HG02642 (cell line): Measurements from ENCODE around the gene SOX18.
"Not testable (repeated sequence)": the region's sequence is repeated elsewhere in the genome, so short reads cannot be mapped to it uniquely, and the experiment has no call there.

ENCODE experiments used
- ATAC-seq: cut with Tn5 transposase; IDR thresholded peaks from one replicate; pipeline ENCODE4 v1.9.1; 2021; ENCODE audit warnings: mild to moderate bottlenecking; ENCODE audit not compliant: unreplicated experiment, poor library complexity

Gene SOX18

DNA sequence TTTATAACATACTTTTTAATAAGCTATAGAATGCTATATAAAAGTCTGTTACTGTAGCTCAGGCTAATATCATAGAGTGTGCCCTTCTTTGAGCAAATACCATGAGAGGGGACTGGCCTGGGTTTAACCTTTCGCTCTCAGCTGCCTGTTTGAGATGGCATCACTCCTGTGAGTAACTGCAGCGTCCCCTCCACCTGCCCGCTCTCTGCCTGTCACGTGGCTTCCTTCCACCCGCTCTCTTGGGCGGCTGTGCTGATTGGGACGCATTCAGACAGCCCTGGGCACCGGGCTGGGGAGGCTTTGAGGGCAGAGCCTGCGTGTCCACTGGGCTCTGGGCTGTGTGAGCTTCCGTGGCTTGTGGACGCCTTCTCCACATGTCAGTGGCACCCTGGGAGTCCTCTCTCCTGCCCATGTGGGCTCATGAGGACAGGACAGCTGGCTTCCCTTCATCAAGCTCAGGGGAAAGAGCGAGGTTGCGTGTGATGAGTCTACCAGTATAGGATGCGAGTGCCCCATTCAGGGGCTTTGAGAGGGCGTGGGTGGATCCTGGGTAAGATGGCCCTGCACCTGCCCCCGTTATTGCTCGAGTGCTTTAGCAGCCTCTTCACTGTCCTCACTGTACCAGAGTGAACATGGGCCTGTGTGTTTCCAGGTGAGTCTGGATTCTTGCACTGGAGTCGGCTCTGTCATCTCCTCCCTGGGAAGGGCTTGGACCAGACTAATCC is 24.2 kb downstream of the SOX18 start:
- ATAC-seq = no peak

DNA sequence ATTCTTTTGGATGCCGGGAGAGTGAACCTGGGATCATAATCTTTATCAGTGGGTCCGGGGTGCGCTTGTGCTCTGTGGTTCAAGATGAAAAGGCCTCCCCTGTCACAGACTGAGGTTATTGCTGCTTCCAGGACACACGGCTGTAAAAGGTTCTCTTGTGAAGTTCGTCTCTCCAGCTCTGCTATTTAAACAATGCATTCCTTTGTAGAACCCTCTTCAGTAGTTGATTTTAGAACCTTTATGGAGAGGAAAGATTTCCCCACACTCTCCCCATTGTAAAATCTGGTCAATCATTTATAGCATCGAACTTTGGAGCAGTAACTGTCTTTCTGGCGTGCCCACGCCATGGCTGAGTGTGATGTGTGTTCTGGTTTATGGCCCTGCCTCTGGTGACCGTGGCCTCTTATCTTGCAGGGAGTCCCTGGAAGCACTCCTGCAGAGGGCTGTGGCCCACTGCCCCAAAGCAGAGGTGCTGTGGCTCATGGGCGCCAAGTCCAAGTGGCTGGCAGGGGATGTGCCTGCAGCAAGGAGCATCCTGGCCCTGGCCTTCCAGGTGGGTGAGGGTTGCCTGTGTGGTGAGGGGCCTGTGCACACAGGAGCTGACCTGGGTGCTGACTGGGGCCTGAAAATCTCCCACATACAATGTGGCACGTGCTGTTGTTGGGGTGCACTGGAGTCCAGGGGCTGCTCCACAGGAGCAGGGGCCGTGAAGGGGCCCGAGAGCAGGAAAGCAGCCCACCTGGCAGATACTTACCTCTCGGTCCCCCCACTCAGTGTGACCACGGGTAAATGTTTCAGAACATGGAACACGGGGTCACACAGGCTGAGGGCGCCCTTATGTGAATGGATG is 25.1 kb downstream of the SOX18 start:
- ATAC-seq = no peak

DNA sequence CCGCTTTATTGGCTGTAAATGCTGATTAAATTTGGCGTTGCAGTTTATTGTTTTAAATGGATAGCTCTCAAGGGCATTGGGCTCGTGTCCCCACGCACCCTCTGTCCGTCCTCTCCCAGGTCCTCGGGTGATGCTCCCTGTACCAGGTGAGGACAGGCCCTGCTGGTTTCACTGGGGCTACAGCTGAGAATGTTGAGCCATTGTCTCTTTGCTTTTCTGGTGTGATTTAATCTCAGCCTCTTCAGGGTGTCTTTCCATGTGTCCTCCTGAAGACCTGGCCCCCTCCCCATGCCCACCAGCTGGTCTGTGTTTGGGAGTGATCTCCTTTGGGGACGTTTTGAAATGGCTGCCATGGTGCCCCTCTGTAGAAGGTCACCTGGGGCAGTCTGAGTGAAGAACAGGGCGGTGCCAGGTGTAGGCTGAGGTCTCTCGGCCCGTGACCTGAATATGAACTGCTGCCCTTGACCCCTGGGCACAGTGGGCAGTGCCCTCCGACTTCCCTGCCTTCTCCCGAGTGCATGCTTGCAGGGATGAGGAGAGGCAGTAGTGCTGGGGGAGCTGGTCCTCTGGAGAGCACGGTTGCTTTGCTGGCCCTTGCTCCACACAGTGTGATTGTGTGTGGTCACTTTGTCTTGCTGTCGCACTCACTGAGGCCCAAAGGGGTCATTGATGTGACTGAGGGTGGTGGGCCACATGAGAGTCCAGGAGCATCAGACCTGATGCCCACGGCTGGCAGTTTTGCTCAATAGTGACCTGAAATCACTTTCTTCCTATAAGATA is 25.9 kb downstream of the SOX18 start:
- ATAC-seq = no peak

DNA sequence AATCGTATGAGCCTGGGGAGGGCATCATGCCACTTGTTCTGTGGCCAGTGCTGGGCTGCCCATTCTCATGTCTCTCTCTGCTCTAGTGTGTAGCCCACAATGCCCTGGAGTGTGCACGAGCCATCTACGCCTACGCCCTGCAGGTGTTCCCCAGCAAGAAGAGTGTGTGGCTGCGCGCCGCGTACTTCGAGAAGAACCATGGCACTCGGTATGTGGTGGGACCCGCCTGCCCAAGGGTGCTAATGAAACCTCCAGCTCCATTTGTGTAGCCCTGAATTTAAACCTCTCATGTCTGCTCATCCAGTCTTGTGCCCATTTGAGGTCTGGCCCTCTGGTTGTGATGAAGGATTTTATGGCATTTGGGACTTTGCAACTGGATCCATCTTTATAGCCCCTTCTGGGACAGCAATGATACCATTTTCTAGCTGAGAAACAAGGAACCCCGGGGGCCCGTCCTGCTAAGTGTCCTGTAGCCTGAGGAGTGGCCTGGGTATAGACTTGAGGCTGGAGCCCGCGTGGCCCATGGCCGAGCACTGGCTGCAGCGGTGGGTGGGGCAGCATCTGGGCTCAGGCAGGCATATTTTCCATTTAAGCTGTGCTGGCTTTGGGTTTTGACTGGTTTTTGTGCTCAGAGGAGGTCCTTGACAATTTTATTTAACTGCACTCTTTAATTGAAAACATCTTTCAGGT is 26.6 kb downstream of the SOX18 start:
- no peak for ATAC-seq

DNA sequence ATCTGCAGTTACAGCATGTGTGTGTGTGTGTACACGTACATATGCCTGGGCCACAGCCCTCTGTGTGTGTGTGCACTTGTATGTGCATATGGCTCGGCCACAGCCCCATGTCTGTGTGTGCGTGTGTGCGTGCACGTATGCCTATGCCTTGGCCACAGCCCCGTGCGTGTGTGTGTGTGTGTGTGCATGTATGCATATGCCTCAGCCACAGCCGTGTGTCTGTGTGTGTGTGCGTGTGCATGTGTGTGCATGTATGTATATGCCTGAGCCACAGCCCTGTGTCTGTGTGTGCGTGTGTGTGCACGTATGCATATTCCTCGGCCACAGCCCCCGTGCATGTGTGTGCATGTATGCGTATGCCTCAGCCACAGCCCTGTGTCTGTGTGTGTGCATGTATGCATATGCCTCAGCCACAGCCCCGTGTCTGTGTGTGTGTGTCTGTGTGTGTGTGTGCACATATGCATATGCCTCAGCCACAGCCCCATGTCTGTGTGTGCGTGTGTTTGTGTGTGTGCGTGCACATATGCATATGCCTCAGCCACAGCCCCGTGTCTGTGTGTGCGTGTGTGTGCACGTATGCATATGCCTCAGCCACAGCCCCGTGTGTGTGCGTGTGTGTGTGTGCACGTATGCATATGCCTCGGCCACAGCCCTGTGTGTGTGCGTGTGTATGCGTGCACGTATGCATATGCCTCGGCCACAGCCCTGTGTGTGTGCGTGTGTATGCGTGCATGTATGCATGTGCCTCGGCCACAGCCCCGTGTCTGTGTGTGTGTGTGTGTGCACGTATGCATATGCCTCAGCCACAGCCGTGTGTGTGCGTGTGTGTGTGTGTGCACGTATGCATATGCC is 28.1 kb downstream of the SOX18 start:
- ATAC-seq = no peak

DNA sequence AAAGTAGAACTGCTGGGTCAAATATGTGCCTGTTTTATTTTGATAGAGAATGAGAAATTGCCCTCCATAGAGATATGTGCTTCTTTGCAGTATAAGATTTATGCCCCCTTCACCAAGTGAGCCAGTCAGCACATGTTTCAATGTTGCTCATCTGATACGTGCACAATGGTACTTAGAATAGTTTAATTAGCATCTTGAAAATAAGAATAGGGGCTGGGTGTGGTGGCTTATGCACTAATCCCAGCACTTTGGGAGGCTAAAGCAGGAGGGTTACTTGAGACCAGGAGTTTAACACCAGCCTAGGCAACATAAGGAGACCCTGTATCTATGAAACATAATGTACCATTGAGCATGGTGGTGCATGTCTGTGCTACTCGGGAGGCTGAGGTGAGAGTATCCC is 33.8 kb downstream of the SOX18 start:
- ATAC-seq = no peak

DNA sequence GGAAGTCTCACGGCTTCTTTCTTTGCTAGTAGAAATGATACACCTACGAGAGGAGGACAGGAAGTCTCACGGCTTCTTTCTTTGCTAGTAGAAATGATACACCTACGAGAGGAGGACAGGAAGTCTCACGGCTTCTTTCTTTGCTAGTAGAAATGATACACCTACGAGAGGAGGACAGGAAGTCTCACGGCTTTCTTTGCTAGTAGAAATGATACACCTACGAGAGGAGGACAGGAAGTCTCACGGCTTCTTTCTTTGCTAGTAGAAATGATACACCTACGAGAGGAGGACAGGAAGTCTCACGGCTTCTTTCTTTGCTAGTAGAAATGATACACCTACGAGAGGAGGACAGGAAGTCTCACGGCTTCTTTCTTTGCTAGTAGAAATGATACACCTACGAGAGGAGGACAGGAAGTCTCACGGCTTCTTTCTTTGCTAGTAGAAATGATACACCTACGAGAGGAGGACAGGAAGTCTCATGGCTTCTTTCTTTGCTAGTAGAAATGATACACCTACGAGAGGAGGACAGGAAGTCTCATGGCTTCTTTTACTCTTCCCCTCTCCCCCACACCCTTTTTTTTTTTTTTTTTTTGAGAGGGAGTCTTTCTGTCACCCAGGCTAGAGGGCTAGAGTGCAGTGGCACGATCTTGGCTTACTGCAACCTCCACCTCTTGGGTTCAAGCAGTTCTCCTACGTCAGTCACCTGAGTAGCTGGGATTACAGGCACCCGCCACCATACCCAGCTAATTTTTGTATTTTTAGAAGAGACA is 36.9 kb downstream of the SOX18 start:
- ATAC-seq = not testable (repeated sequence)

DNA sequence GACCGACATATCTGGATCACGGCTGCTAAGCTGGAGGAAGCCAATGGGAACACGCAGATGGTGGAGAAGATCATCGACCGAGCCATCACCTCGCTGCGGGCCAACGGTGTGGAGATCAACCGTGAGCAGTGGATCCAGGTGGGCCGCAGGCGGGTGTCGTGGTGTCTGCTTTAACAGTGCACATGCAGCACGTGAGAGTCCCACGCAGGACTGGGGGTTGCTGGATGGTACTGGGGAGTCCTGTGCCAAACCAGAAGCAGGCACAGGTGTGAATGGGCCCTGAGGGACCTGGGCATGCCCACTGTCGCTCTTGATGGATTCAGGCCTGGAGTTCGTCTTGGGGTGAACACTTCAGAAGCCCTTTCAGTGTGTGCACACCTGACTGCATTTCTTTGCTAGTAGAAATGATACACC is 38.1 kb downstream of the SOX18 start:
- ATAC-seq = no peak

DNA sequence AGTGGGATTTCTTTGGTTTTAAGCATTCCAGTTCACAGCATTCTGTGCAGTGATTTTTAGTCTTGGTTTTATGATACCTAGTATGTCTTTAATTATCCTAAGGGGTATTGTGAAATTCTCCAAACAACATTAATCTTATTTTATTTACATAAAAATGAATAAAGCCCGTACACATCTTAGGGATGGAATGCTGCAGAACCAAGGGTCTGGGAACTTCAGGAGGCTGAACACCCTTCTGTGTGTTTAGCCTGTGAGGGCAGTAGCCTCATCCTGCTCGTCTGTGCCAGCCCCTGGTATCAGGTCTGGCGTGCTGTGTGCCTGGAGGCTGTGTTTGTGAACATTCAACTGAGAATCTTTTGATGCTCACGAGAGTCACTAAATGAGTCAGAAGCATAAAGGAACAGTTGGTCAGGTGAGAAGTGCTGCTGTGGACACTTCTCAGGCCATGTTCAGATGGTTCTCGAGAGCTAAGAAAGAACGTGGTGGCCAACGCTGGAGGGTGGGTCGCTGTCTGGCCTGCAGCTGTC is 38.7 kb downstream of the SOX18 start:
- peak; percentile 41 for ATAC-seq

DNA sequence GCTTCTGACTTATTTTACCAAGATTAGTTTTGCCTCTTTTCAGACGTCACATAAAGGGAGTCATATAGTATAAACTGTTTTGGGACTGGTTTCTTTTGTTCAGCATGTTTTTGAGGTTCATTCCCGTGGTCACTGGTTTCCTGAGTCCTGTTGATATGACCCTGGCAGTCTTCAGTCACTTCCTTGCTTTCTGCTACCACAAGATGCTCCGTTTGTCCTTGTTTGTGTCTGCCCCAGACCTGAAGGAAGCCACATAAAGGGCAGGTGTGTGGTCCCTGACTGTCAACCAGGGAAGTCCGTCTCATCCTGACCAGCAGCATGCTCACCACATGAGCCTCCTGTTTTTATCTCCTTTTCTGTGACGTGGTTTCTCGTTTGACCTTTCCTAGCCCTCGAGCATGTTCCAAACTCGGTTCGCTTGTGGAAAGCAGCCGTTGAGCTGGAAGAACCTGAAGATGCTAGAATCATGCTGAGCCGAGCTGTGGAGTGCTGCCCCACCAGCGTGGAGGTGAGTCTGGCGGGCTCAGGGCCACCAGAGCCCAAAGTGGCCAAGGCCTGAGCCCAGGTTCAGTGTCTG is 39.5 kb downstream of the SOX18 start:
- no peak for ATAC-seq

DNA sequence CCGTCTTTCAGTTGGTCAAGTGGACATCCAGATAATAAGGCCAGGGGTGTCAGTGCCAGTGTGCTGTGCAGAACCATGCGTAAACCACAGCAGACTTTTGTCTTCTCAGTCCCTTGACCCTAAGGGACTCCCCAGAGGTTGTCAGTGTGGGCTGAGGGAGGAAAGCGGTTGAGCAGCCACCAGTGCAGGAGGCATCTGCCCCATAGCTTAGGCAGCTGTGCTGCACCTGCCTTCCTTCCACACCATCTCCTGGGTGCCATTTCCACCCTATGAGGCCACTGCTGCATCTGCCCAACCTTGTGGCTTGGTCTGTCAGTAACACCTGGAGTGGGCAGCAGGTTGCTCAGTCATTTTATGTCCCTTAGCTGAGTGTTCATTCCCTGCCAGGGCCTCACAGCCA is 42.5 kb downstream of the SOX18 start:
- no peak for ATAC-seq

DNA sequence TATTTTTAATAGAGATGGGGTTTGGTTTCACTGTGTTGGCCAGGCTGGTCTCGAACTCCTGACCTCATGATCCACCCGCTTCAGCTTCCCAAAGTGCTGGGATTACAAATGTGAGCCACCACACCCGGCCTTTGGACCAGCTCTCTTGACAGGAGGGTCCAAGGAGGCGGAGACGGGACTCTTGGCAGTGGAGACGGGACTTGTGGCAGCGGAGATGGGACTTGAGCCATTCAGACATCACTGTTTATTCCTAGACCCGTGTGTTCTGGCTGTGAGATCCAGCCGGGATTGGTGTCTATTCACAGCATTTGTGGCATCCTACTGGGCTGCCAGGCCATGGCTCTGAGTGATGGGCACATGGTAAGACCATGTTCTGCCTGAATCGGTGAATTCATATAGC is 42.9 kb downstream of the SOX18 start:
- no peak for ATAC-seq

DNA sequence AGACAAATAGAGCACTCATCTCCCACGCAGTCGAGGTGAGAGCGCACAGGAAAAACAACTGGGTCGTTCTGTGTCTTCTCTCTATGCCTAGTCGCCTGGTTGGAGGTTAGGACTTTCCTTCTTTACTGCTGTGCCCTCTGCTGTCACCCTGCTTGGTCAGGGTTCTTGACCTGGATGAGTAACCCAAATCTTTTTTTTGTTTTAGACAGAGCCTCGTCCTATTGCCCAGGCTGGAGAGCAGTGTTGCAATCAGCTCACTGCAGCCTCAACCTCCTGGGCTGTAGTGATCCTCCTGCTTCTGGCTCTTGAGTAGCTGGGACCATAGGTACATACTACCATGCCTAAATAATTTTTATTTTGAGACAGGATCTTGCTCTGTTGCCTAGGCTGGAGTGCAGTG is 44.0 kb downstream of the SOX18 start:
- ATAC-seq = no peak

DNA sequence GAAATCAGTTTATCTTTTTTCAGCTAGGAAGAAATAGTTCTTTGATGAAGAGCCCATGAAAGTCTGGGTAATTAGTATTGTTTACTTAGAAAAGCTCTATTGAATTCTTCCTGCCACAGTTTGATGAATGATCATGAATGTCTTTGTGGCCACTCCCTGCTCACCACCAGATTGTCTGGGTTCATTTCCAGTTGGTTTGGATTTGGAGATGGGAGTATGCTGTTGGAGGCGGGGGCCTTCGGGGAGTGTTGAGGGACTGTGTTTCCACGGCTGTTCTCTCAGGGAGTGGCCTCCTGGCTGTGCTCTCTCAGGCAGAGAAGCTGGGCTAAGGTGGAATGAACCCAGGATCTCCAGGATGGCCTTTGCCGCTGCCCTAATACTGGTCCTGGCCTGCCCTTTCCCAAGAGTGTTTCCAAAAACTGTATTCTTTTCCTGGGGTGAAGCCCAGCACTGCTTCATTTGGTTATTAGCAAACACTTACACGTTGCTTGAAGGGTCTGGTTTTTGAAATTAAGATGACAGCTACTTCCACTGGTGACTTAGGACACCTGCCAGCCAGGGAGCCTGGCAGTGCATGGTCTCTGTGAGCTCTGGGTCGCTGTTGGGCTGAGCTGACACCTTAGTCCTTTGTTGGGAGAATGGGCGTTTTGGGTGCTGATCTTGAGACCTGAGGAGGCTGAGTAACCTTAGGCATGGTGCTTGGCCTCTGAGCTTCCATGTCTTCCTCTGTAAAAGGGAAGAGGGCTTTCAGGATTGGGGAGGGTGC is 45.3 kb downstream of the SOX18 start:
- no peak for ATAC-seq

DNA sequence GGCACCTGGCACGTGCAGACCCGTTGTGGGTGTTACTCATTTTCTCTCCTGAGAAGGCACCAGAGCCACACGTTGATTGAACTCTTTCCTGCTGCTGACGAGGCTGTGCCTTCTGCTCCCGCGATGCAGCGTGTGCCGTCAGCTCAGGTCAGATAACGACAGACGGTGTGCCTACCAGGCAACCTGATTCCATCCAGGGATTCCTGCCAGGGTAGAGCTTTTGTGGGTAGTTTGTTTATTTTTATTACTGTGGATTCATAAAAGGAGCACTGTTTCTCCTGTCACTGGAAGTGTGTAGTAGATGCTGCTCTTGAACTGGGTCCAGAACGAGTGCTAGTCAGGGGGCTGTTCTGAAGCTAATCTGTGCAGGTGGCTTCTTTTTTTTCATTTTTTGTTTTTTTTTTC is 47.8 kb downstream of the SOX18 start:
- no peak for ATAC-seq

DNA sequence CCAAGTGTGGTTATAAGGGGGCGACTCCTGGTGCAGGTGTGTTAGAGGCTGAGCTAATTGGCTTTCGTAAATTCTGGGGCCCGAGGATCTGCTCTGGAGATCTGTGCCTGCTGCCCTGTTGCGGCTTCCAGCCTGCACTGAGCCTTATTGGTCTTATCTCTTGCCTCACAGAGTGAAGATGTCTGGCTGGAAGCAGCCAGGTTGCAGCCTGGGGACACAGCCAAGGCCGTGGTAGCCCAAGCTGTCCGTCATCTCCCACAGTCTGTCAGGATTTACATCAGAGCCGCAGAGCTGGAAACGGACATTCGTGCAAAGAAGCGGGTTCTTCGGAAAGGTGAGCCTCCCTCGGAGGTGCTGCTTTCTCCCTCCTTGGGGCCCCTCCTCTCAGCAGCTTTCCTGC is 48.5 kb downstream of the SOX18 start:
- no peak for ATAC-seq
